ENCODE results near the gene COL23A1.

The COL23A1 gene

DNA sequence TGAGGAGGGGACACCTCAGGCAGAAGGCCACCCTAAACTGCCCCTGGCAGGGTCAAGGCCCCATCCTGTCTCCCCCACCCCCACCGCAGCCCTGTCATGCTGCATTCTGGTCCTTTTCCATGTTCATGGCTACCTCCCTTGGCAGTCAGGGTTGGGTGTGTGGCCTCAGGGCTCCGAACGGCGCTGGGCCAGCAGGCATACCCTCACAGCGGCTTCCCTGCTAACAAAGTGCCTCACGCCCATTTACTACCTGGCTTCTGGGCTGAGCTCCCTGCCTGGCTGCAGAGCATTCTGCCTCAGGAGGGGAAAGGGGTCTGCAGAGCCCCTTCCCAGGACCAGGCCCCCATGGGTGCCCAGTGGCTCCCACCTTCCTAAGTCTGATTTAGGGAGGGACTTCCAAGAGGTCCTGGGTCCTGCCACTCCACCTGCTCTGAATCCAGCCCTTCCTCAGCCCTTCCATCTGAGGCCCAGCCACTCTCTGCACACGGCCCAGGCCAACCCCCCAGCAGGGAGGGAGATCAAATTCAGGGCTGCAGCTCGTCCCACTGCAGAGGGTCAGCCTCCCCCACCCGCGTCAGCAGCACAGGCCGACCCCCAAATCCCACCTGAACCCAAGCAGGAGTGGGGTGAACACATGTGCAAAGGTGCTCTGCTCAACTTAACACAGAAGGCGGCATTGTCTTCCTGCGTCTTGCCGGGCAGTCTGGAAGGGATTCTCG, 241.7 kb downstream of the COL23A1 start:
- Histone ChIP-seq H3K4me3 (no peak overlapping the region), H3K27ac (no peak overlapping the region)
- TF ChIP-seq CTCF (IDR thresholded peaks at IDR 0.05): no peak
- DNase-seq (ENCODE audit: low spot score): no peak

- TF ChIP-seq CTCF (IDR thresholded peaks at IDR 0.05): no peak
- Histone ChIP-seq H3K27ac (no peak overlapping the region), H3K4me3 (no peak overlapping the region)
- DNase-seq (ENCODE audit: low spot score): no peak
These were observed 242.2 kb downstream of the COL23A1 start for GRCh38 chr5:178347956-178348355.

DNA sequence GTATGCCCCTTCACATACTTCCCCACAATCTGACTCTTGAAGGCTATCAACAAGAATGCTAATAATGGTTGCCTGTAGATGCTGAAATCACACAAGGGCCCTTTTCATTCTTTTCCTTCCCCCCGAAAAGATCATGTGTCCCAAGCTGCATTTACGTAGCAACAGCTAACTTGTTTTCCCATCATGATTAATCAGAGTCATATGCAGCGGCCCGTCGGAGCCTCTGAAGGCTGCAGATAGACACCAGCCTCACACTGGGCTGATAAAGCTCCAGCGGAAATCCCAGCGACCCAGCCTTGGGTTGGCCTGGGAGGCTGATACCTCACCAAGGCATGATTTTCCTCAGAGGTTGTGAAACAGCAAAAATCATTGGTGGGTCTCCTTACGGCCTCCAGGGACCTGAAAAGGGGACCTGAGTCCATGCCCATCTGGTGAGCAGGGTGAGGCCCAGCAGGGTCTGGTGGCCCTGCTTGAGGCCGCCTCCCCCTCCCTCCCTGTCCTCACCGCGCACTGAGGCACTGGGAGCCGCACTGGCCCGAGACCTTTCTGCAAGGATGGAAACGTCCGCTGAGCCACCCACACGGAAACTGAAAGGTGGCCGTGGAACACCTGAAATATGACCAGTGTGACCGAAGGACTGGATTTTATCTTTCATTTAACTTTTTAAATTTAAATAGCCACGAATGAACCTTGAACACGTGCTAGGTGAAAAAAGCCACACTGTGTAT, 243.4 kb downstream of the COL23A1 start:
- Histone ChIP-seq H3K27ac (no peak overlapping the region), H3K4me3 (no peak overlapping the region)
- TF ChIP-seq CTCF (IDR thresholded peaks at IDR 0.05): no peak
- DNase-seq (ENCODE audit: low spot score): no peak

DNA sequence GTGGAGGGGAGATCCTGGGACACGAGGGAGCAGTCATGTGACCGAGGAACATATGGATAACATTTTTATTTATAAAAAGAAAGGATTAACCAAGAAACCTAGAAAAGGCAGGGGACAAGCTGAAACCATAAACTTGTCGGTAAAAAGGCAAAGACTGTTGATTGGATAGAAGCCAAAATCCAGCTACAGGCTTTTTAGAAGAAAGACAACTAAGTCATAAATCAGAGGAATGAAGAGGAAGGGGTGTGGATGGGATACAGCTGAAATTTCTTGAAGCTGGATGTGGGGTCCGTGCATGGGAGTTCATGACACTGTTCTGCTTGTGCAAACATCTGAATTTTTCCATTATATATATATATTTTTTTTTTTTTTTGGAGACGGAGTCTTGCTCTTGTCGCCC, 246.9 kb downstream of the COL23A1 start:
- DNase-seq (ENCODE audit: low spot score): no peak
- no peak for TF ChIP-seq CTCF (IDR thresholded peaks at IDR 0.05)

DNA sequence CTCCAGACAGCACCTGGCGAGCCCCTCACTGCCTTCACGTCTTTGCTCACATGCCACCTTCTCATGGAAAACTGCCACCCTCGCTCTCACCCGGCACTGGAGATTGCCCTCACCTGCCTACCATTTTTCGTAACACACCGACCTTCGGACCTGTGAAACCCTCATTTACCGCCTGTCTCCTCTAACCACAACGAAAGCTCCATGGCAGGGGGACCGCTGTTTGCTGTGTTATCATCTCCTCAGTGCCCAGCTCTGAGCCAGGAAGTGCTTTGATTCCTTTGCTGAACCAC, 248.4 kb downstream of the COL23A1 start:
- no peak overlapping the region for H3K27ac ChIP-seq
- DNase-seq (ENCODE audit: low spot score): no peak
- TF ChIP-seq CTCF (IDR thresholded peaks at IDR 0.05): no peak
- H3K4me3 ChIP-seq: no peak overlapping the region

More for the DNA sequence above, 246.9 kb downstream of the COL23A1 start:
- Histone ChIP-seq H3K4me3 (no peak overlapping the region), H3K27ac (no peak overlapping the region)

DNA sequence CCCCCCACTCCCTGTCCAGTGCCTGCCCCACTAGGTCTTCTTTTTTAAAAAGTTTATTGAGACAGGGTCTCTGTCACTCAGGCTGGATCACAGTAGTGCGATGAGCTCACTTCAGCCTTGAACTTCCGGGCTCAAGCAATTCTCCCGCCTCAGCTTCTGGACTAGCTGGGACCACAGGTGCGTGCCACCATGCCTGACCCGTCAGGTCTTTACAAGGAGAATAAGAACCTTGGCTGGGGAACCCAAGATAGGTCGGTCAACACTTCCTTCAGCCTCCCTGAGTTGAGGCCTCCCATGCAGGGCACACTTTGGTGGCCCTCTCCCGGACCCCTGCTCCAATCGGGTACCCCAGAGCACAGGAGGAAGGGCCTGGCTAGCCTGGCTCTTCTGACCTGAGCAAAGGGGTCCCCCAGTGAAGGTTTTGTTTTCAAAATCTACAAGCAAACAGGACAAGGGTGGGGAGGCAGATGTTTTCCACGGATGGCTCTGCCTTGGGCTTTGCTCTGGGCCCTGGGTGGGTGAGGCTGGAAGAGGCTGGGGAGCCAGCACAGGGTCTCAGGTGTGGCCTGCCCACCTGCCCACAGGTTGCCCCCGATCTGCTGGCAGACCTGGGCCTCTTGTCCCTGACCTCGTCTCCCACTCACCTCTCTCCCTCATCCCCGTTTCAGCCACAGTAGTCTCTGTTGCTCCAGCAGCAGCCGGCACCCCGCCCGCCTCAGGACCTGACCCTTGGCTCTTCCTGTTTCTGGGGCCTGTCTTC, 248.9 kb downstream of the COL23A1 start:
- DNase-seq (ENCODE audit: low spot score): no peak
- Histone ChIP-seq H3K27ac (no peak overlapping the region), H3K4me3 (no peak overlapping the region)
- no peak for TF ChIP-seq CTCF (IDR thresholded peaks at IDR 0.05)
